ENCODE results near the gene CCDC74A.
"Not testable (repeated sequence)": the region's sequence is repeated elsewhere in the genome, so short reads cannot be mapped to it uniquely, and the experiment has no call there.

DNA sequence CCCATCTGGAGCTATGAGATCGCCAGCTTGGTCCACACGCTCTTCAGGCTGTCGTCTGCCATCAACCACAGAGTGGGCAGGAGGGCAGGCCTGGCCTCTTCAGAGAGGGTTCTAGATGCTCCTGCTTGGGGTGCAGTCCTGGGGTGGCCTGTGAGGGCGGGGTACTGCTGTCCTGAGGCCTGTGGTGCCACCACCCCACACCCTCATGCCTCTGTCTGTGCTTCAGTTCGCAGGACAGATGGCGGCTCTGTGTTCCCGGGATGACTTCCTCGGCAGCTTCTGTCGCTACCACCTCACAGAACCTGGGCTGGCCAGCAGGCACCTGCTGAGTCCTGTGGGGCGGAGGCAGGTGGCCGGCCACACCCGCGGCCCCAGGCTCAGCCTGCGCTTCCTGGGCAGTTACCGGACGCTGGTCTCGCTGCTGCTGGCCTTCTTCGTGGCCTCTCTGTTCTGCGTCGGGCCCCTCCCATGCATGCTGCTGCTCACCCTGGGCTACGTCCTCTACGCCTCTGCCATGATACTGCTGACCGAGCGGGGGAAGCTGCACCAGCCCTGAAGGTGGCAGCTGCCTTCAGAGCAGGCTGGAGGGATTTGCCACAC lies 7.7 kb upstream of the CCDC74A start:
- TF ChIP-seq, protein P1, sequence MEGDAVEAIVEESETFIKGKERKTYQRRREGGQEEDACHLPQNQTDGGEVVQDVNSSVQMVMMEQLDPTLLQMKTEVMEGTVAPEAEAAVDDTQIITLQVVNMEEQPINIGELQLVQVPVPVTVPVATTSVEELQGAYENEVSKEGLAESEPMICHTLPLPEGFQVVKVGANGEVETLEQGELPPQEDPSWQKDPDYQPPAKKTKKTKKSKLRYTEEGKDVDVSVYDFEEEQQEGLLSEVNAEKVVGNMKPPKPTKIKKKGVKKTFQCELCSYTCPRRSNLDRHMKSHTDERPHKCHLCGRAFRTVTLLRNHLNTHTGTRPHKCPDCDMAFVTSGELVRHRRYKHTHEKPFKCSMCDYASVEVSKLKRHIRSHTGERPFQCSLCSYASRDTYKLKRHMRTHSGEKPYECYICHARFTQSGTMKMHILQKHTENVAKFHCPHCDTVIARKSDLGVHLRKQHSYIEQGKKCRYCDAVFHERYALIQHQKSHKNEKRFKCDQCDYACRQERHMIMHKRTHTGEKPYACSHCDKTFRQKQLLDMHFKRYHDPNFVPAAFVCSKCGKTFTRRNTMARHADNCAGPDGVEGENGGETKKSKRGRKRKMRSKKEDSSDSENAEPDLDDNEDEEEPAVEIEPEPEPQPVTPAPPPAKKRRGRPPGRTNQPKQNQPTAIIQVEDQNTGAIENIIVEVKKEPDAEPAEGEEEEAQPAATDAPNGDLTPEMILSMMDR (conservative IDR thresholded peaks at IDR 0.05): not testable (repeated sequence)
- TF ChIP-seq EZH2 (IDR thresholded peaks at IDR 0.05; ENCODE audit: low read depth): not testable (repeated sequence)
